Adrenal gland (tissue), 5 donors: Measurements from ENCODE around the gene DCPS.

Source experiments
- POLR2A ChIP-seq, 2 donors: fragments of 450-650 bp; IDR thresholded peaks; one replicate each; pipeline ENCODE4 v1.6.1; 2017; ENCODE audit warnings: antibody characterized with exemption in 2 of 2, mild to moderate bottlenecking in 2 of 2, moderate library complexity in 1 of 2
- TF ChIP-seq, protein P1 (sequence below), 6 experiments: fragments of 450-650 bp in 4 of 6; fragments of 200-600 bp in 2 of 6; sonication (generic) in 1 of 6; IDR thresholded peaks; 1 replicate in 5 of 6; 2 replicates in 1 of 6; pipeline versions ENCODE4 v1.5.1 to v1.8.0; 2016 to 2021; ENCODE audit warnings: antibody characterized with exemption in 6 of 6, mild to moderate bottlenecking in 2 of 6, moderate library complexity in 1 of 6
- donor health status: DM: no; HTN: no; CAD: no.

- TF ChIP-seq, protein P1, sequence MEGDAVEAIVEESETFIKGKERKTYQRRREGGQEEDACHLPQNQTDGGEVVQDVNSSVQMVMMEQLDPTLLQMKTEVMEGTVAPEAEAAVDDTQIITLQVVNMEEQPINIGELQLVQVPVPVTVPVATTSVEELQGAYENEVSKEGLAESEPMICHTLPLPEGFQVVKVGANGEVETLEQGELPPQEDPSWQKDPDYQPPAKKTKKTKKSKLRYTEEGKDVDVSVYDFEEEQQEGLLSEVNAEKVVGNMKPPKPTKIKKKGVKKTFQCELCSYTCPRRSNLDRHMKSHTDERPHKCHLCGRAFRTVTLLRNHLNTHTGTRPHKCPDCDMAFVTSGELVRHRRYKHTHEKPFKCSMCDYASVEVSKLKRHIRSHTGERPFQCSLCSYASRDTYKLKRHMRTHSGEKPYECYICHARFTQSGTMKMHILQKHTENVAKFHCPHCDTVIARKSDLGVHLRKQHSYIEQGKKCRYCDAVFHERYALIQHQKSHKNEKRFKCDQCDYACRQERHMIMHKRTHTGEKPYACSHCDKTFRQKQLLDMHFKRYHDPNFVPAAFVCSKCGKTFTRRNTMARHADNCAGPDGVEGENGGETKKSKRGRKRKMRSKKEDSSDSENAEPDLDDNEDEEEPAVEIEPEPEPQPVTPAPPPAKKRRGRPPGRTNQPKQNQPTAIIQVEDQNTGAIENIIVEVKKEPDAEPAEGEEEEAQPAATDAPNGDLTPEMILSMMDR (IDR thresholded peaks at IDR 0.05): no peak
- no peak for TF ChIP-seq POLR2A (IDR thresholded peaks at IDR 0.05)
Observed at GRCh38 chr11:126341760-126342161, 37.9 kb downstream of the DCPS start.
